Activated CD4-positive, alpha-beta memory T cell treated with anti-CD3 and anti-CD28 coated beads, Interleukin-2, amount 10 ng/mL, durations not matched to agents 7 days and 5 days (primary cell): ENCODE results near the gene NFKBIB. TPM values are rescaled to one million over a fixed set of nuclear protein-coding genes. Genes with fewer than 3 reads are reported as not detected.

Experiments used
- CTCF ChIA-PET: fragments of 350-600 bp; sonication (Branson Sonifier 250); formaldehyde crosslinking; loops from one replicate; lab custom pipeline; 2021; ENCODE audit warnings: antibody characterized with exemption, inconsistent platforms; lab: Charles Lee
- POLR2A ChIA-PET: fragments of 350-600 bp; sonication (Branson Sonifier 250); formaldehyde crosslinking; loops from one replicate; lab custom pipeline; 2021; ENCODE audit warnings: antibody characterized with exemption; lab: Charles Lee
- DNase-seq: peaks from one replicate; pipeline ENCODE4 v3.0.0-alpha.2; 2020
- H3K27ac Mint-ChIP-seq: one replicate; pipeline ENCODE4 v1.8.0; 2021; ENCODE audit warnings: mild to moderate bottlenecking, mixed read lengths
- H3K27me3 Mint-ChIP-seq: one replicate; pipeline ENCODE4 v1.8.0; 2021; ENCODE audit warnings: mixed read lengths
- H3K36me3 Mint-ChIP-seq: one replicate; pipeline ENCODE4 v1.8.0; 2021; ENCODE audit warnings: low read depth, mixed read lengths
- H3K4me1 Mint-ChIP-seq: one replicate; pipeline ENCODE4 v1.8.0; 2021; ENCODE audit warnings: mixed read lengths
- H3K4me3 Mint-ChIP-seq: one replicate; pipeline ENCODE4 v1.8.0; 2021; ENCODE audit warnings: mild to moderate bottlenecking, mixed read lengths
- H3K9me3 Mint-ChIP-seq: one replicate; pipeline ENCODE4 v1.8.0; 2021; ENCODE audit warnings: mixed read lengths
- total RNA-seq, 2 experiments: library from RNA; stranded (reverse); gene quantifications; one replicate each; pipeline ENCODE4 v1.2.3, GENCODE V29; 2021

Gene NFKBIB
- total RNA-seq, 2 experiments from 2014 or later: 40.2 to 40.8 TPM

- POLR2A ChIA-PET: no interaction called here
- CTCF ChIA-PET: no interaction called here
- no peaks in the 10 kb centered on the region for H3K9me3 Mint-ChIP-seq
Measured at GRCh38 chr19:38894968-38895367, 4.8 kb upstream of the NFKBIB start.

GRCh38 chr19:38898788-38899446 lies 852 bp upstream of the NFKBIB start:
- peaks cover 2% of the 10 kb centered on the region for H3K9me3 Mint-ChIP-seq
- H3K4me3 Mint-ChIP-seq: peak overlapping the region; percentile 98
- CTCF ChIA-PET: interaction anchor here (0.6 to 2.9 kb wide), 2 partner anchors 32 to 33 kb away, joined by 5 to 8 read pairs; partner anchors contain the start of genes MRPS12 and SARS2
- peak overlapping the region; percentile 89 for H3K27ac Mint-ChIP-seq
- peaks cover 43% of the 10 kb centered on the region for H3K4me1 Mint-ChIP-seq
- POLR2A ChIA-PET: interaction anchor here (2.0 kb wide), 1 partner anchor 31 kb away, joined by 22 read pairs; the partner anchor contains the start of genes MRPS12 and SARS2
- H3K36me3 Mint-ChIP-seq: peaks cover 20% of the 10 kb centered on the region
- H3K27me3 Mint-ChIP-seq: no peaks in the 10 kb centered on the region
- no peak for DNase-seq

More at GRCh38 chr19:38894968-38895367, 4.8 kb upstream of the NFKBIB start:
- no peak overlapping the region for H3K27ac Mint-ChIP-seq
- no peak overlapping the region for H3K4me3 Mint-ChIP-seq
- H3K36me3 Mint-ChIP-seq: peaks cover 6% of the 10 kb centered on the region
- H3K4me1 Mint-ChIP-seq: peaks cover 21% of the 10 kb centered on the region
- no peaks in the 10 kb centered on the region for H3K27me3 Mint-ChIP-seq
- no peak for DNase-seq

GRCh38 chr19:38900202-38900629 lies 447 bp downstream of the NFKBIB start:
- H3K27me3 Mint-ChIP-seq: no peaks in the 10 kb centered on the region
- ChIA-PET POLR2A (interaction anchor here (0.9 to 2.0 kb wide), 15 partner anchors 12 to 526 kb away, joined by 3 to 22 read pairs (median 5); partner anchors contain the start of genes CCER2, ECH1, HNRNPL and MRPS12), CTCF (interaction anchor here (0.6 to 3.5 kb wide), 6 partner anchors 13 to 497 kb away, joined by 3 to 62 read pairs (median 6); partner anchors contain the start of genes ECH1, FAM98C, MRPS12 and SARS2)
- peaks cover 31% of the 10 kb centered on the region for H3K36me3 Mint-ChIP-seq
- H3K27ac Mint-ChIP-seq: peak overlapping the region; percentile 86
- H3K4me1 Mint-ChIP-seq: peaks cover 49% of the 10 kb centered on the region
- H3K9me3 Mint-ChIP-seq: peaks cover 2% of the 10 kb centered on the region
- peak overlapping the region; percentile 98 for H3K4me3 Mint-ChIP-seq
- no peak for DNase-seq

- Mint-ChIP-seq H3K9me3 (peaks cover 2% of the 10 kb centered on the region), H3K27ac (peak overlapping the region; percentile 73)
- POLR2A ChIA-PET: interaction anchor here (0.6 to 2.0 kb wide), 15 partner anchors 11 to 526 kb away, joined by 3 to 22 read pairs (median 5); partner anchors contain the start of genes CCER2, ECH1, MRPS12 and PSMD8
Measured at GRCh38 chr19:38900743-38901190, 998 bp downstream of the NFKBIB start.

GRCh38 chr19:38901683-38902082 lies 1.9 kb downstream of the NFKBIB start:
- Mint-ChIP-seq H3K27me3 (no peaks in the 10 kb centered on the region), H3K36me3 (peaks cover 42% of the 10 kb centered on the region), H3K27ac (no peak overlapping the region), H3K4me1 (peaks cover 49% of the 10 kb centered on the region), H3K9me3 (peaks cover 2% of the 10 kb centered on the region), H3K4me3 (peak overlapping the region; percentile 26)
- no peak for DNase-seq
- ChIA-PET POLR2A (interaction anchor here (1.9 kb wide), 1 partner anchor 70 kb away, joined by 8 read pairs; the partner anchor contains the start of gene ECH1), CTCF (interaction anchor here (0.8 to 3.5 kb wide), 4 partner anchors 15 to 286 kb away, joined by 3 to 62 read pairs (median 9); partner anchors contain the start of genes MRPS12 and SARS2)

More at GRCh38 chr19:38900743-38901190, 998 bp downstream of the NFKBIB start:
- H3K4me1 Mint-ChIP-seq: peaks cover 49% of the 10 kb centered on the region
- no peak for DNase-seq
- peaks cover 36% of the 10 kb centered on the region for H3K36me3 Mint-ChIP-seq
- H3K4me3 Mint-ChIP-seq: peak overlapping the region; percentile 98
- H3K27me3 Mint-ChIP-seq: no peaks in the 10 kb centered on the region
- CTCF ChIA-PET: interaction anchor here (0.6 to 3.5 kb wide), 6 partner anchors 14 to 498 kb away, joined by 3 to 62 read pairs (median 6); partner anchors contain the start of genes ECH1, FAM98C, MRPS12 and SARS2

- ChIA-PET POLR2A (no interaction called here), CTCF (interaction anchor here (2.4 kb wide), 1 partner anchor 25 kb away, joined by 8 read pairs; the partner anchor contains the start of genes MRPS12 and SARS2)
- Mint-ChIP-seq H3K36me3 (peaks cover 62% of the 10 kb centered on the region), H3K4me3 (no peak overlapping the region), H3K27me3 (no peaks in the 10 kb centered on the region), H3K27ac (no peak overlapping the region), H3K4me1 (peaks cover 27% of the 10 kb centered on the region), H3K9me3 (peaks cover 2% of the 10 kb centered on the region)
- no peak for DNase-seq
Measured at GRCh38 chr19:38904581-38905539, 5.1 kb downstream of the NFKBIB start.

- ChIA-PET CTCF (interaction anchor here (2.4 kb wide), 1 partner anchor 24 kb away, joined by 8 read pairs; the partner anchor contains the start of genes MRPS12 and SARS2), POLR2A (no interaction called here)
- DNase-seq: no peak
- no peak overlapping the region for H3K27ac Mint-ChIP-seq
- H3K4me3 Mint-ChIP-seq: no peak overlapping the region
- H3K4me1 Mint-ChIP-seq: peaks cover 22% of the 10 kb centered on the region
- H3K9me3 Mint-ChIP-seq: peaks cover 2% of the 10 kb centered on the region
- H3K36me3 Mint-ChIP-seq: peaks cover 58% of the 10 kb centered on the region
- no peaks in the 10 kb centered on the region for H3K27me3 Mint-ChIP-seq
Measured at GRCh38 chr19:38905620-38906019, 5.9 kb downstream of the NFKBIB start.

GRCh38 chr19:38907227-38907626 lies 7.5 kb downstream of the NFKBIB start:
- POLR2A ChIA-PET: no interaction called here
- Mint-ChIP-seq H3K27ac (no peak overlapping the region), H3K4me1 (peaks cover 9% of the 10 kb centered on the region), H3K9me3 (no peaks in the 10 kb centered on the region), H3K4me3 (no peak overlapping the region), H3K36me3 (peaks cover 53% of the 10 kb centered on the region), H3K27me3 (no peaks in the 10 kb centered on the region)
- CTCF ChIA-PET: interaction anchor here (2.4 kb wide), 1 partner anchor 23 kb away, joined by 8 read pairs; the partner anchor contains the start of genes MRPS12 and SARS2
- DNase-seq: no peak

- ChIA-PET POLR2A (no interaction called here), CTCF (interaction anchor here (1.1 kb wide), 1 partner anchor 20 kb away, joined by 3 read pairs; no protein-coding TSS in a partner anchor)
- H3K27ac Mint-ChIP-seq: no peak overlapping the region
- H3K4me3 Mint-ChIP-seq: no peak overlapping the region
- no peaks in the 10 kb centered on the region for H3K27me3 Mint-ChIP-seq
- peaks cover 53% of the 10 kb centered on the region for H3K36me3 Mint-ChIP-seq
- DNase-seq: no peak
- peaks cover 9% of the 10 kb centered on the region for H3K4me1 Mint-ChIP-seq
- H3K9me3 Mint-ChIP-seq: no peaks in the 10 kb centered on the region
Measured at GRCh38 chr19:38907670-38908069, 7.9 kb downstream of the NFKBIB start.

- CTCF ChIA-PET: interaction anchor here (1.1 kb wide), 1 partner anchor 21 kb away, joined by 3 read pairs; no protein-coding TSS in a partner anchor
- no peaks in the 10 kb centered on the region for H3K27me3 Mint-ChIP-seq
Measured at GRCh38 chr19:38908911-38909310, 9.1 kb downstream of the NFKBIB start.

GRCh38 chr19:38910488-38910887 lies 10.7 kb downstream of the NFKBIB start:
- H3K4me1 Mint-ChIP-seq: peaks cover 7% of the 10 kb centered on the region
- no peaks in the 10 kb centered on the region for H3K27me3 Mint-ChIP-seq
- ChIA-PET CTCF (no interaction called here), POLR2A (no interaction called here)
- no peak for DNase-seq
- no peak overlapping the region for H3K4me3 Mint-ChIP-seq
- H3K36me3 Mint-ChIP-seq: peaks cover 38% of the 10 kb centered on the region
- H3K9me3 Mint-ChIP-seq: no peaks in the 10 kb centered on the region
- H3K27ac Mint-ChIP-seq: no peak overlapping the region

More at GRCh38 chr19:38908911-38909310, 9.1 kb downstream of the NFKBIB start:
- DNase-seq: no peak
- POLR2A ChIA-PET: no interaction called here
- Mint-ChIP-seq H3K27ac (no peak overlapping the region), H3K36me3 (peaks cover 50% of the 10 kb centered on the region), H3K4me1 (peaks cover 12% of the 10 kb centered on the region), H3K9me3 (no peaks in the 10 kb centered on the region), H3K4me3 (no peak overlapping the region)
